Breast epithelium (tissue), 4 donors: ENCODE measurements around the gene CPN1. TPM values are rescaled to one million over a fixed set of nuclear protein-coding genes. Genes with fewer than 3 reads are reported as not detected.

Source experiments
- DNase-seq, 2 donors: peaks; one replicate each; pipeline ENCODE4 v3.0.0-alpha.2; 2019; ENCODE audit warnings: low spot score in 2 of 2
- H3K27ac ChIP-seq, 2 donors: fragments of 200-600 bp; sonication (generic) in 1 of 2; one replicate each; pipeline ENCODE4 v1.5.1; 2016 to 2019; ENCODE audit warnings: mild to moderate bottlenecking in 1 of 2
- H3K27me3 ChIP-seq, 2 donors: fragments of 200-600 bp; sonication (generic) in 1 of 2; one replicate each; pipeline versions ENCODE4 v1.5.1 to v1.6.0; 2017 to 2019; ENCODE audit warnings: control low read depth in 1 of 2, mild to moderate bottlenecking in 1 of 2
- H3K36me3 ChIP-seq: fragments of 200-600 bp; one replicate; pipeline ENCODE4 v1.5.1; 2019
- H3K4me1 ChIP-seq, 2 donors: fragments of 200-600 bp; sonication (generic); one replicate each; pipeline ENCODE4 v1.5.1; 2016 to 2019; ENCODE audit warnings: control low read depth in 1 of 2
- H3K4me3 ChIP-seq, 3 donors: fragments of 200-600 bp; sonication (generic); 1 replicate in 2 of 3; 2 replicates in 1 of 3; pipeline ENCODE4 v1.5.1; 2016 to 2019; ENCODE audit warnings: mild to moderate bottlenecking in 3 of 3, moderate library complexity in 2 of 3
- H3K9me3 ChIP-seq, 2 donors: fragments of 200-600 bp; sonication (generic) in 1 of 2; one replicate each; pipeline ENCODE4 v1.5.1; 2016 to 2019; ENCODE audit warnings: control low read depth in 1 of 2
- CTCF ChIP-seq, 3 donors: fragments of 450-650 bp; IDR thresholded peaks; one replicate each; pipeline ENCODE4 v1.5.1; 2016 to 2017; ENCODE audit warnings: antibody characterized with exemption in 3 of 3, mild to moderate bottlenecking in 3 of 3, moderate library complexity in 3 of 3
- POLR2A ChIP-seq: fragments of 450-650 bp; IDR thresholded peaks from one replicate; pipeline ENCODE4 v1.6.1; 2016; ENCODE audit warnings: antibody characterized with exemption, mild to moderate bottlenecking, moderate library complexity
- POLR2AphosphoS5 ChIP-seq, 3 donors: sonication (generic); formaldehyde crosslinking; IDR thresholded peaks; one replicate each; pipeline ENCODE4 v1.6.1; 2017; ENCODE audit warnings: antibody characterized with exemption in 3 of 3
- intact Hi-C: fragments of 100-400 bp; cut with DNase I; formaldehyde crosslinking; loops from one replicate; pipeline ENCODE4 v1.15.1; 2023; ENCODE audit warnings: low total_unique reads
- total RNA-seq, 3 donors: library from RNA; depleted of rRNA; stranded (reverse); fragments of >200 nt; gene quantifications; one replicate each; pipeline ENCODE4 v1.1.0, GENCODE V29; 2016

CPN1 gene
- total RNA-seq, 3 donors from 2014 or later: not detected

- H3K9me3 ChIP-seq: no peaks in the 10 kb centered on the region
- no peaks in the 10 kb centered on the region for H3K4me1 ChIP-seq
- H3K27ac ChIP-seq: no peak overlapping the region
- no peaks in the 10 kb centered on the region for H3K36me3 ChIP-seq
- no peak for DNase-seq
- no peak overlapping the region for H3K4me3 ChIP-seq
- intact Hi-C loops: no loop called here
- TF ChIP-seq CTCF (IDR thresholded peaks at IDR 0.05) (no peak), POLR2AphosphoS5 (IDR thresholded peaks at IDR 0.05) (no peak), POLR2A (no peak)
- H3K27me3 ChIP-seq: no peaks in the 10 kb centered on the region
These were observed 28.0 kb upstream of the CPN1 start for GRCh38 chr10:100109670-100110069.

GRCh38 chr10:100106865-100107264 lies 25.2 kb upstream of the CPN1 start:
- Histone ChIP-seq H3K27me3 (no peaks in the 10 kb centered on the region), H3K36me3 (no peaks in the 10 kb centered on the region), H3K4me1 (no peaks in the 10 kb centered on the region), H3K27ac (no peak overlapping the region), H3K4me3 (no peak overlapping the region), H3K9me3 (peaks cover 0 to 7% of the 10 kb centered on the region in 2 donors)
- no peak for DNase-seq
- intact Hi-C loops: no loop called here
- no peak for TF ChIP-seq POLR2A
- TF ChIP-seq POLR2AphosphoS5 (IDR thresholded peaks at IDR 0.05): no peak
- no peak for TF ChIP-seq CTCF (IDR thresholded peaks at IDR 0.05)

GRCh38 chr10:100104300-100104699 lies 22.6 kb upstream of the CPN1 start:
- H3K36me3 ChIP-seq: no peaks in the 10 kb centered on the region
- no peaks in the 10 kb centered on the region for H3K27me3 ChIP-seq
- intact Hi-C loops: no loop called here
- H3K9me3 ChIP-seq: peaks cover 0 to 7% of the 10 kb centered on the region in 2 donors
- H3K27ac ChIP-seq: no peak overlapping the region
- no peaks in the 10 kb centered on the region for H3K4me1 ChIP-seq
- TF ChIP-seq POLR2A (no peak), POLR2AphosphoS5 (IDR thresholded peaks at IDR 0.05) (no peak), CTCF (IDR thresholded peaks at IDR 0.05) (no peak)
- DNase-seq: no peak
- H3K4me3 ChIP-seq: no peak overlapping the region

GRCh38 chr10:100103581-100103980 lies 21.9 kb upstream of the CPN1 start:
- Histone ChIP-seq H3K36me3 (no peaks in the 10 kb centered on the region), H3K4me1 (no peaks in the 10 kb centered on the region), H3K4me3 (no peak overlapping the region), H3K9me3 (peaks cover 0 to 7% of the 10 kb centered on the region in 2 donors), H3K27me3 (no peaks in the 10 kb centered on the region), H3K27ac (no peak overlapping the region)
- no peak for DNase-seq
- intact Hi-C loops: no loop called here
- TF ChIP-seq POLR2AphosphoS5 (IDR thresholded peaks at IDR 0.05) (no peak), CTCF (IDR thresholded peaks at IDR 0.05) (no peak), POLR2A (no peak)

GRCh38 chr10:100101192-100102076 lies 19.8 kb upstream of the CPN1 start:
- H3K36me3 ChIP-seq: no peaks in the 10 kb centered on the region
- TF ChIP-seq POLR2AphosphoS5 (IDR thresholded peaks at IDR 0.05): no peak
- TF ChIP-seq CTCF (IDR thresholded peaks at IDR 0.05): no peak
- TF ChIP-seq POLR2A: no peak
- no peak for DNase-seq
- H3K9me3 ChIP-seq: peaks cover 0 to 24% of the 10 kb centered on the region in 2 donors
- H3K27ac ChIP-seq: no peak overlapping the region
- H3K4me1 ChIP-seq: no peaks in the 10 kb centered on the region
- no peaks in the 10 kb centered on the region for H3K27me3 ChIP-seq
- no peak overlapping the region for H3K4me3 ChIP-seq
- intact Hi-C loops: no loop called here
